KMS-11 (cell line): ENCODE results near the gene ENOX1.

ENCODE experiments used
- H2AFZ ChIP-seq: fragments of 200-600 bp; sonication (generic); 2 replicates; pipeline ENCODE4 v1.6.1; 2016; ENCODE audit warnings: antibody characterized with exemption, mixed run types, low read depth
- H3K27ac ChIP-seq: fragments of 200-600 bp; sonication (generic); 2 replicates; pipeline ENCODE4 v1.6.1; 2016; ENCODE audit warnings: mild to moderate bottlenecking, mixed run types
- H3K27me3 ChIP-seq: fragments of 200-600 bp; sonication (generic); 2 replicates; pipeline ENCODE4 v1.6.1; 2017; ENCODE audit warnings: mild to moderate bottlenecking, low read depth, mixed run types, moderate library complexity; ENCODE audit not compliant: insufficient read depth
- H3K36me3 ChIP-seq: fragments of 200-600 bp; sonication (generic); 2 replicates; pipeline ENCODE4 v1.6.1; 2017; ENCODE audit warnings: mild to moderate bottlenecking, mixed run types; ENCODE audit not compliant: insufficient read depth
- H3K4me1 ChIP-seq: fragments of 200-600 bp; sonication (generic); 2 replicates; pipeline ENCODE4 v1.6.1; 2016; ENCODE audit warnings: mild to moderate bottlenecking, low read depth, mixed run types; ENCODE audit not compliant: poor library complexity, severe bottlenecking
- H3K4me2 ChIP-seq: fragments of 200-600 bp; sonication (generic); 2 replicates; pipeline ENCODE4 v1.7.0; 2016; ENCODE audit warnings: mild to moderate bottlenecking, mixed run types
- H3K4me3 ChIP-seq: fragments of 200-600 bp; sonication (generic); IDR thresholded peaks from 2 replicates; pipeline ENCODE4 v1.6.1; 2017; ENCODE audit warnings: low read depth, low read length, mixed read lengths; ENCODE audit not compliant: insufficient read depth
- H3K79me2 ChIP-seq: fragments of 200-600 bp; sonication (generic); 2 replicates; pipeline ENCODE4 v1.6.1; 2016; ENCODE audit warnings: low read depth, mixed run types; ENCODE audit not compliant: insufficient read depth
- H3K9ac ChIP-seq: fragments of 200-600 bp; sonication (generic); 2 replicates; pipeline ENCODE4 v1.6.1; 2016; ENCODE audit warnings: mild to moderate bottlenecking, mixed run types
- H4K20me1 ChIP-seq: fragments of 200-600 bp; sonication (generic); 2 replicates; pipeline ENCODE4 v1.6.1; 2016; ENCODE audit warnings: mild to moderate bottlenecking, mixed run types; ENCODE audit not compliant: insufficient read depth
- CTCF ChIP-seq: fragments of 200-600 bp; sonication (generic); conservative IDR thresholded peaks from 2 replicates; pipeline ENCODE4 v1.6.1; 2017; ENCODE audit warnings: low read depth, mild to moderate bottlenecking, antibody characterized with exemption, low read length, moderate library complexity, mixed read lengths

The ENOX1 gene

GRCh38 chr13:43783820-43784219 is 3.0 kb downstream of the ENOX1 start:
- Histone ChIP-seq H3K4me3 (no peak overlapping the region), H3K79me2 (no peaks in the 10 kb centered on the region), H2AFZ (no peak overlapping the region), H3K9ac (no peak overlapping the region), H3K36me3 (no peaks in the 10 kb centered on the region), H3K27me3 (no peaks in the 10 kb centered on the region), H3K27ac (no peak overlapping the region), H4K20me1 (no peaks in the 10 kb centered on the region), H3K4me2 (no peak overlapping the region), H3K4me1 (peaks cover 13% of the 10 kb centered on the region)
- TF ChIP-seq CTCF: no peak

- Histone ChIP-seq H3K36me3 (no peaks in the 10 kb centered on the region), H2AFZ (no peak overlapping the region), H3K9ac (no peak overlapping the region), H3K79me2 (no peaks in the 10 kb centered on the region), H3K27me3 (no peaks in the 10 kb centered on the region), H4K20me1 (no peaks in the 10 kb centered on the region), H3K4me2 (no peak overlapping the region), H3K27ac (no peak overlapping the region), H3K4me1 (peaks cover 13% of the 10 kb centered on the region), H3K4me3 (no peak overlapping the region)
- no peak for TF ChIP-seq CTCF
Observed at GRCh38 chr13:43782686-43783085, 4.1 kb downstream of the ENOX1 start.

- H4K20me1 ChIP-seq: no peaks in the 10 kb centered on the region
- no peak overlapping the region for H3K9ac ChIP-seq
- peaks cover 13% of the 10 kb centered on the region for H3K4me1 ChIP-seq
- H3K27ac ChIP-seq: no peak overlapping the region
- H3K4me2 ChIP-seq: no peak overlapping the region
- H3K36me3 ChIP-seq: no peaks in the 10 kb centered on the region
- no peak overlapping the region for H2AFZ ChIP-seq
- H3K79me2 ChIP-seq: no peaks in the 10 kb centered on the region
- H3K4me3 ChIP-seq: no peak overlapping the region
- no peak for TF ChIP-seq CTCF
- no peaks in the 10 kb centered on the region for H3K27me3 ChIP-seq
Observed at GRCh38 chr13:43780666-43781065, 6.1 kb downstream of the ENOX1 start.

GRCh38 chr13:43776501-43777079 is 10.2 kb downstream of the ENOX1 start:
- H3K4me1 ChIP-seq: no peaks in the 10 kb centered on the region
- H3K4me3 ChIP-seq: no peak overlapping the region
- H4K20me1 ChIP-seq: no peaks in the 10 kb centered on the region
- H3K9ac ChIP-seq: no peak overlapping the region
- H3K27me3 ChIP-seq: no peaks in the 10 kb centered on the region
- no peak overlapping the region for H2AFZ ChIP-seq
- H3K27ac ChIP-seq: no peak overlapping the region
- H3K4me2 ChIP-seq: no peak overlapping the region
- H3K79me2 ChIP-seq: no peaks in the 10 kb centered on the region
- no peaks in the 10 kb centered on the region for H3K36me3 ChIP-seq
- TF ChIP-seq CTCF: no peak
